ENCODE measurements around the gene XRN2. TPM values are rescaled to one million over a fixed set of nuclear protein-coding genes. Genes with fewer than 3 reads are reported as not detected.

XRN2 gene
- total RNA-seq, 2 donors from 2014 or later: 37.5 to 40.8 TPM

GRCh38 chr20:21325296-21325695 is 22.2 kb downstream of the XRN2 start:
- peaks cover 0 to 8% of the 10 kb centered on the region in 2 donors for H3K9me3 ChIP-seq
- TF ChIP-seq, protein P1, sequence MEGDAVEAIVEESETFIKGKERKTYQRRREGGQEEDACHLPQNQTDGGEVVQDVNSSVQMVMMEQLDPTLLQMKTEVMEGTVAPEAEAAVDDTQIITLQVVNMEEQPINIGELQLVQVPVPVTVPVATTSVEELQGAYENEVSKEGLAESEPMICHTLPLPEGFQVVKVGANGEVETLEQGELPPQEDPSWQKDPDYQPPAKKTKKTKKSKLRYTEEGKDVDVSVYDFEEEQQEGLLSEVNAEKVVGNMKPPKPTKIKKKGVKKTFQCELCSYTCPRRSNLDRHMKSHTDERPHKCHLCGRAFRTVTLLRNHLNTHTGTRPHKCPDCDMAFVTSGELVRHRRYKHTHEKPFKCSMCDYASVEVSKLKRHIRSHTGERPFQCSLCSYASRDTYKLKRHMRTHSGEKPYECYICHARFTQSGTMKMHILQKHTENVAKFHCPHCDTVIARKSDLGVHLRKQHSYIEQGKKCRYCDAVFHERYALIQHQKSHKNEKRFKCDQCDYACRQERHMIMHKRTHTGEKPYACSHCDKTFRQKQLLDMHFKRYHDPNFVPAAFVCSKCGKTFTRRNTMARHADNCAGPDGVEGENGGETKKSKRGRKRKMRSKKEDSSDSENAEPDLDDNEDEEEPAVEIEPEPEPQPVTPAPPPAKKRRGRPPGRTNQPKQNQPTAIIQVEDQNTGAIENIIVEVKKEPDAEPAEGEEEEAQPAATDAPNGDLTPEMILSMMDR (IDR thresholded peaks at IDR 0.05): no peak
- no peaks in the 10 kb centered on the region for H3K27me3 ChIP-seq
- no peaks in the 10 kb centered on the region for H3K36me3 ChIP-seq
- peak overlapping the region in 1 of 2 donors; percentile 6 for H3K27ac ChIP-seq
- DNase-seq (ENCODE audit: low spot score): no peak
- peaks cover 0 to 52% of the 10 kb centered on the region in 2 donors for H3K4me1 ChIP-seq
- no peak overlapping the region for H3K4me3 ChIP-seq

DNA sequence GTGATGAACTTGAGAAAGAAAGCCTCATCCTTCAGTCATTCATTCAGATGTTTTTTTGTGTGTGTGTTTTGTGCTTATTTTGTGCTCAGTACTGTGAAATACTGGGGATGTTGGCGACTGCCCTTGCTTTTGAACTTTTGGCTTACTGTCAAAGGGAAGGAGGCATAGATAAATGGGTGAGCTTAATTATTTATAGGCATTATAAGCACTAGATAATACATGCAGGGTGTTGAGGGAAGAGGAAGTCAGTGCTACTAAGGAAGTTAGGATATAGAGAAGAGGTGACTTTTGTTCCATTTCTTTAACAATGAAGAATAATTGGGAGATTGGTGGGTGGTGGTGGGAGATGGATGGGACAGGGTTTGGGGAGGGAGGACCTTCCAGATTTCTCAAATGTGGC is 23.6 kb downstream of the XRN2 start:
- peaks cover 0 to 7% of the 10 kb centered on the region in 2 donors for H3K9me3 ChIP-seq
- peaks cover 0 to 52% of the 10 kb centered on the region in 2 donors for H3K4me1 ChIP-seq
- H3K27ac ChIP-seq: peak overlapping the region in 1 of 2 donors; percentile 35
- DNase-seq (ENCODE audit: low spot score): no peak
- H3K4me3 ChIP-seq: no peak overlapping the region
- peaks cover 3% of the 10 kb centered on the region for H3K36me3 ChIP-seq
- TF ChIP-seq, protein P1 (IDR thresholded peaks at IDR 0.05): no peak
- H3K27me3 ChIP-seq: no peaks in the 10 kb centered on the region

DNA sequence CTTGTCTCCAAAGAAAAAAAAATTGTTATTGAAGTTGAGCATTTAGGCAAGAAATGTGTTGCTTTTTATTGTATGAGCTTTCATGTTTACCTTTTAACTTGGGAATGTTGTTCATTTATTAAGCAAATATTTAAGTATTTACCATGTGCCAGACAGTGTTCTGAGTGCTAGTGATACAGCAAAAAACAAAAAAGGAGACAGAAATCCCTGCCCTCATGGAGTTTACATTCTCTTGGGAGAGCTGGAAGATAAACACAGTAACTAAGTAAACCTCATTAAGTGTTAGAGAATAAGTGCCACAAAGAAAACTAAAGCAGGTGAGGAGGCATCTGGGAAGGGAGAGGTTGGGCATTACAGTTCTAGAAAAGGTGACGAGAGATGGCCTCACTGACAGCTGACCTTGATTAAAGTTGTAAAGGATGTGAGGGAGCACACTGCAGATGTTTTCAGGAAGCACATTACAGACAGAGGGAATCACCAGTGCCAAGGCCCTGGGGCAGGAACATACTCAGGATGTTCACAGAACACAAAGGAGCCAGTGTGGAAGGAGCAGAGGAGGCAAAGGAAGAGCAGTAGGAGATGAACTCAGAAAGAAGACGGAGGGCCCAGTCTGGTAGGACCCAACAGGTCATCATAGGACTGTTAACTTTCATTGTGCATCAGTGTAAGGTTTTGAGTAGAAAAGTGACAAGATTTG is 33.5 kb downstream of the XRN2 start:
- Histone ChIP-seq H3K4me1 (no peaks in the 10 kb centered on the region), H3K27me3 (no peaks in the 10 kb centered on the region), H3K36me3 (peaks cover 80% of the 10 kb centered on the region), H3K9me3 (no peaks in the 10 kb centered on the region), H3K27ac (no peak overlapping the region), H3K4me3 (no peak overlapping the region)
- DNase-seq (ENCODE audit: low spot score): no peak
- TF ChIP-seq, protein P1 (IDR thresholded peaks at IDR 0.05): no peak

DNA sequence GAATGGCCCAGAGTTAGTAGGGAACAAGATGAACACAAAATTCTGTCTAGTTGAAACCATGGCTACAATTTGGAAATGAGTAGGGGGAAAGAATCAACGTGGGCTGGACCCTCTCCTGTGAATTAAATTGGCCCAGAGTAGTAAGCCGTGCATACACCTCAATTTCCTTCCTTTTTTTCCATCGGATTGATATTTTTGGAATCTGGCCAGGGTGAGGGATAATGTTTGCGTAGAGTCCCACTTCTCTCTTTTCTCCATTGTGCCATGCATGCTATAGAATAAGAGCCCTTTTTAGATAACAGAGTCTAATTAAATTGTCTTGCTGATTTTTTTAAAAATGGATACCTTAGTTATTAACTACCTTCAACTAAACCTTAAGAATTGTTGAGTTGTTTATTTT is 35.2 kb downstream of the XRN2 start:
- no peaks in the 10 kb centered on the region for H3K27me3 ChIP-seq
- no peaks in the 10 kb centered on the region for H3K4me1 ChIP-seq
- no peaks in the 10 kb centered on the region for H3K9me3 ChIP-seq
- H3K4me3 ChIP-seq: no peak overlapping the region
- TF ChIP-seq, protein P1 (IDR thresholded peaks at IDR 0.05): no peak
- H3K36me3 ChIP-seq: peaks cover 64% of the 10 kb centered on the region
- no peak overlapping the region for H3K27ac ChIP-seq
- no peak for DNase-seq (ENCODE audit: low spot score)

DNA sequence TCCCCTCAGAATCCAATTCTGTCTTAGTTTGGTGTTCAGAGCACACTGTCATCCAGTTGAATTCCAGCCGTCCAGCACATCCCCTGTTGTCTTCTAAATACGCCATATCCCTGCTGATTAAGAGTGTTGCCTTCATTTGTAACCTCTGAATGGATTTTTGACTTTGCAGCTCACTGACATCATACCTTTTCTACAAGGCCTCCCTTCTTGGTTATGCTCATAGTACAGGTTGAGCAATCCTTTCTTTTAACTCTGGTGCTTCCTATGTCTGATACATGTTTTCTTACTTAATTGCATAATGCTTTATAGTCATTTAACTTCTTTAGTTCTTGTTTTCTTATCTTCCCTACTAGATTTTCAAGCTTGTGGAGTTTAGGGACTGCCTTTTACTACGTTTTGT is 36.4 kb downstream of the XRN2 start:
- TF ChIP-seq, protein P1 (IDR thresholded peaks at IDR 0.05): no peak
- no peak overlapping the region for H3K4me3 ChIP-seq
- no peak overlapping the region for H3K27ac ChIP-seq
- H3K9me3 ChIP-seq: no peaks in the 10 kb centered on the region
- no peaks in the 10 kb centered on the region for H3K4me1 ChIP-seq
- peaks cover 59% of the 10 kb centered on the region for H3K36me3 ChIP-seq
- no peaks in the 10 kb centered on the region for H3K27me3 ChIP-seq
- DNase-seq (ENCODE audit: low spot score): no peak

All from right atrium auricular region (tissue), 2 donors.